G401.6 (cell line): ENCODE measurements around the gene ITSN1.
"Not testable (repeated sequence)": the region's sequence is repeated elsewhere in the genome, so short reads cannot be mapped to it uniquely, and the experiment has no call there.

Experiments used
- FAIRE-seq: peaks from 2 replicates; lab custom pipeline; 2012; peaks lifted over from hg19 to GRCh38; lab: Jason Lieb, UNC

ITSN1 gene

GRCh38 chr21:33682992-33683627 is 40.8 kb downstream of the ITSN1 start:
- FAIRE-seq, result peak; percentile 60

DNA sequence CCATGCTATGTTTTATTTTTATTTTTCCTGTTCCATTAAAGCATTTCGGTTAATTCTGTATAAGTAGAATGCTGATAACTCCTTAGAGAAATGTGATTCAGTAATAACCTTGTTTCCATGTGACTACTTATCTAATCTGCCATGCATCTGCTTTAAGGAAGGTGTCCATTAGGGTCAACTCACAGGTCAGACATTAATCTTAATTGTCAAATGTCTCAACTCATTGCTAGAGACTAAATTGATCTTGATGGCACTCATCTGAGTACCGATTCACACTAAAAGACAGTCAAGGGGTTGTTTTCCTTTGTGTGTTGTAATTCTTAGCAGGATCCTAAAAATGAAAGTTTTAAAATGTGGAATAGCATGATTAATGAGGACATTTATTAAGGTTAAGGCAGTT is 41.8 kb downstream of the ITSN1 start:
- peak; percentile 15 for FAIRE-seq

DNA sequence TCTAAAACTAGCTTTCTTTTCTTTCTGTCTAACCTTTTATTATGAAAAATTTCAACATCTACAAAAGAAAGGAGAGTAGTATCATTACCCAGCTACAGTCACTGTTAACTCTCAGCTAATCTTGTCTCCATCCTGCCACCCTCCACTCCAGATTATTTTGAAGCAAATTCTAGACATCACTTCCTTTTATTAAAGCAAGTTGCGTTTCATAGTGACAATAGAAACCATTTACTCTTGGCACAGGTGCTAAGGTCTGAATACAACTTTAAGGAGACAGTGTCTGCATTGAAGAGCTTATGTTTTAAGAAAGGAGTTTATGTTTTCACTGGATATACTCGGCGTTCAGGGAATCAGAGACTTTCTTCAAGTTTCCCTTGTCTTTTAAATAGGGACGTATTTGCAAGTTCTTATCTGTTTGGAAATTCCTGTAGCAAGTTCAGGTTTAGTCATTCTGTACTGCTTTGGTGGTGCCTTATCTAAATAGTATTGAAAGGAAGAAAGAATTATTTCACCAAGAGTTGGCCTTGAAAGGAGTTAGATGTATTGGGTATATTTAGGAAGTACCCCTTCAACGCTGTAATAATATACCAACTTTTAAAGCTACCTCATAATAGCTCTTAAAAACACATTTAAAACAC is 42.7 kb downstream of the ITSN1 start:
- FAIRE-seq, result peak; percentile 28

DNA sequence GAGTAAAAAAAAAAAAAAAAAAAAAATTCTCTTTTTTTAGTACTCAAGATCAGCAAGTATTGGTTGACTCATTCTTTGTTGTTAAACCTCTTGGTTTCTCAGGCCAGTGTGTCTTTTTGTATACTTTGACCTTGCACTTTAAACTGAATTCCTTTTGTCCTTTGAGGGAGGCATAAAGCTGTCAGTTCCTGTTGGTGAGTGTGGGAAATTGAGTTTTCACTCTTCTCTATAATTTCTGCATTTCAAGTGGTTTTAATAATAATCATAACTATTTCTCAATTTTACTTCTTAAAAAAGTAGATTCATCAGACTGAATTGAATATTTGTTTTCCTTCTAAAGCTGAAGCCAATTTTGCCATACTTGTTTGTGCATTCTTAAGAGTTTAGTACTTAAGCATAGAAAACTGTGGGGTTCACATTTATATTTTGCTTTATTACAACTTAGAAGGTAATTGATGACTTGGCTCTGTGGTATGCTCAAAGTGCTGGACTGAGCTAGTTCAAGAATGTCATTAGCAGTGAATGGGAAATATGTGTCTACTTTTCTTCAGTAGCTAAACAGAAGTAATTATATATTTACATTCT is 43.4 kb downstream of the ITSN1 start:
- peak; percentile 75 for FAIRE-seq

DNA sequence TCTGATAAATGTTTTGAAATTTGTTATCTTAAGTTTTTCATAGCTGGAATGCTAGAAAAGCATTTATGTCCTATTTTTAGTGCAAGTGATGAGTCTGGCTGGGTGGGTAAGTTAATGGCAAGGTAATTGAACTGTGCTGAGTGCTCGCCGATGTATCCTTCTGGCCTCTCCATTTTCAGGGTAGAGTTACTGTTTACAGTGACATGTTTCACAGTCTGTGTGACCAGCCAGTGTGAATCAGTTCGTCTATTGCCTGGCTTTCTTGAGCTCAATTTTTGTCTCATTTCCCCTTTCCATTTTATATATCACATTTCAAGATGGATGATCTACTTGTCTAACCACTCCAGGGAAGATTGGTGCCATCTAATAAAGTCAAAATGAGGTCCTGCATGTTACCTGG is 44.1 kb downstream of the ITSN1 start:
- FAIRE-seq, result no peak

GRCh38 chr21:33687634-33688033 is 45.3 kb downstream of the ITSN1 start:
- no peak for FAIRE-seq

DNA sequence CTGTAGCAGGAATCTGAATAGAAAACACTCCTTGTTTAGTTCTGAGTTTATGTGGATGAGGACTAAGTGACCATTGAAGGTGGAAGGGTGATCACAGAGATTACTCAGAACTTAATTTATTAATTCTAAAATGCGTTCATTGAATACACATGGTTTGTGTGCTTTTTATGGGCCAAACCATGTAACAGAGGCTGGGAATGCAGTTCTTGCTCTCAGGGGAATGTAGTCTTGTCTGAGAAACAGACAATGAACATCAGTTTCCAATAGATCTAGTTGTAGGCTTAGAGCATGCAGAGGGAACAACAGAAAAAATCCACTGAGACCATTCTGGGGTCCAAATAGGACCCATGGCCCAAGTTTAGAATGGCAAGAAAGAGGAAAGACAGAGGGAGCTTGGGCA is 46.1 kb downstream of the ITSN1 start:
- no peak for FAIRE-seq

- no peak for FAIRE-seq
Measured at GRCh38 chr21:33690874-33691273, 48.6 kb downstream of the ITSN1 start.

GRCh38 chr21:33691945-33692603 is 49.8 kb downstream of the ITSN1 start:
- FAIRE-seq, result peak; percentile 42

- FAIRE-seq, result no peak
Measured at GRCh38 chr21:33695813-33696212, 53.5 kb downstream of the ITSN1 start.

DNA sequence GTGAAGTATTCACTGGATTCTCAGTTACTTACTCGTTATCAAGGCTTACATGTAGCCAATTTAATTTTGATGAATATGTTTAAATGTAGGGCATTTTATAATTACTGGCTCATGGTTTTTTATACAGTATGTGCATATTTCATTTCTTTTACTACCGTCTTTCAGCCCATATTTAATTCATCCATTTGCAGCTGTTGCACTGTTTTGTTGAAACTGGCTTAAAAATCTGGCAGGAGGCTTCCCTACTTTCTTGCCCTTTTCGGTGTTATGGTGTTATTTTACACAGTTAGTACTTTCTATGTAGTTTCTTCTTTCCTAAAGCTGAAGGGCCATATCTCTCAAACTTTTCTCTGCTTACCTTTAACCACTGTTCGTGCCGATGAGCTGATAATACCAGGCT is 54.2 kb downstream of the ITSN1 start:
- FAIRE-seq, result no peak

- no peak for FAIRE-seq
Measured at GRCh38 chr21:33698087-33698860, 56.0 kb downstream of the ITSN1 start.

DNA sequence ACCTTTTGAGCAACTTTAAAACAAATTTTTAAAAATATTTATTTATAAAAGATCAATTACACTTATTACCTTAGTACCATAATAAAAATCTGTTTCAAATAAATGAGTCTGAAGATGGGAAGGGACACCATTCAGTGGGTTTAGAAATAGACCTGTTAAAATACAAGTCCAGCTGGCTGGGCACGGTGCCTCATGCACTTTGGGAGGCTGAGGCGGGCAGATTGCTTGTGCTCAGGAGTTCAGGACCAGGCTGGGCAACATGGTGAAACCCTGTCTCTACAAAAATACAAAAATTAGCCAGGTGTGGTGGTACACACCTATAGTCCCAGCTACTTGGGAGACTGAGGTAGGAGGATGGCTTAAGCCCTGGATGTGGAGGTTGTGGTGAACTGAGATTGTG is 57.0 kb downstream of the ITSN1 start:
- no peak for FAIRE-seq

DNA sequence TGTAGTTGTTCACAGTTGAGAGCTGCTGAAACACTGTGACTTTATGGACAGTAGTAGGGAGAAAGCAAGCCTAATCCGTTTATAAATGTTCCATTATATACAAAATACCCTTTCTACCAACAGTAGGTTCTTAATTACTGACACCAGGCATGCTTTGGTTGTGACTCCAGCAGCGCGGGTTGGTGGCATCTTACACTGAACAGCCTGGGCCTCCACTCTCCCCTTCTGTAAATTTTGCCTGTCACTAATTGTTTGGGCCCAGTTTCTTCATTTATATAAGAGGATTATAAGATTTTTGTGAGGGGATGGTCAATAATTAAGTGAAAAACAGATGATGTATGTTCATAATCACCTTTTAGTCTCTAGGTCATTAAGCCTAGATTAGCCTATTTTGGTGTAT is 58.2 kb downstream of the ITSN1 start:
- no peak for FAIRE-seq

GRCh38 chr21:33703750-33704606 is 61.7 kb downstream of the ITSN1 start:
- no peak for FAIRE-seq

DNA sequence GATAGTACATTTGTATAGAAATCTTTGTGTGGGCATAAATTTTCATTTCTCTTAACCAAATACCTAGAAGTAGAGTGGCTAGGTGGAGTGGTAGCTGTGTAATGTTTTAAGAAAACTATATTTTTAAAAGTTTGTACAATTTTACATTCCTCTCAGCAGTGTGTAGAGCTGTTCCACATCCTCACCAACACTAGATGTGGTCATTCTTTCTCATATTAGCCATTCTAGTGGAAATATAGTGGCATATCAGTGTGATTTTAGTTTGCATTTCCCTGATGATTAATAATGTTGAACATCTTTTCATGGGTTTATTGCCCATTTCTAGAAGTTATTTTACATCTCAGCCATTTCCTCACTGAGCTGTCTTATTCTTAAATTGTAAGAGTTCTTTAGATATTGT is 65.5 kb downstream of the ITSN1 start:
- no peak for FAIRE-seq

DNA sequence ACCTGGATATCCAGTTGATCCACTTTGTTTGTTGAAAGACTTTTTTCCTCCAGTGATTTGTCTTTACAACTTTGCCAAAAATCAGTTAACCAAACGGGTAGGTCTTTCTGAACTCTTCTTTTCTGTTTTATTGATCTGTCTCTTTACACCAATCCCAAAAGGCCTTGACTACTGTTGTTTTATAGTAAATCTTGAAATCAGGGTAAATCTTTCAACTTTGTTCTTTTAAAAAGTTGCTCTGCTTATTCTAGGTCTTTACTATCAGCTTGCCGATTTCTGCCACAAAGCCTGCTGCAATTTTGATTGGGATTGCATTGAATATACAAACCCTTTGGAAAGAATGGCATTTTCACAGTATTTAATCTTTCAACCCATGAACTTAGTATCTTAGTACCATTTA is 66.6 kb downstream of the ITSN1 start:
- FAIRE-seq, result no peak

DNA sequence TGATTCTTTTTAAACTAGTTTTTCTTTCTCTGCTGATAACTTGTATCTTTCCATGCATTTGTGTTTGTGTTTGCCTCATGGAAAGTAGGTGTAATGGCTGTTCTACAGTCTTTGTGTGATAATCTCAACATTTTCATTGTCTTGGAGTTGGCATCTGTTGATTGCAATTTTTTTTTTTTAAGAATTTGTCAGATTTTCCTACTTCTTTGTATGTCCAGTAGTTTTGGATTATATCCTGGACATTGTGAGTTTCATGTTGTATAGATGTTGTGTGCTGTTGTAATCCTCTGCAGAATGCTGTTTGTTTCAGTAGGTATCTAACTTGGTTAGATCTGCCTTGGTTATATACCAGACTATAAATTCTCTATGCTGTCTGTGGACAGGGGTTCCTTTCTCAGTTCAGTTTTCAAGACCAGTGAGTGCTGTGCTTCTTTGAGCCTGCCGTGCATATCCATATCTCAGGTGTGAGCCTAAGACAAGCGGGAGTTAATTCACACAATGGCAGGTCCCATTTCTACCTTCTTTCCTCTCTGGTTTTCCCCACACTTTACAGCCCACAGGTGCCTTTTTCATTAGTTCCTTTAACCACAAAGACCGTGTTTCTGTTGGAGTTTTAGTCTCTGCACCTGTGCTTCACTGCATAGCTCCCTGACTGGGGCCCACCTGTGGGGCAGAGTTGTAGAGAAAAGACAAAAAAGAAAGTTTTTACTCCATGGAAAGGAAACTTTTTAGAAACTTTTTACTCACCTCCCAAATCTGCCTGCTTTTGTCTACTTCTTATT is 69.9 kb downstream of the ITSN1 start:
- FAIRE-seq, result no peak

GRCh38 chr21:33721081-33721480 is 78.8 kb downstream of the ITSN1 start:
- FAIRE-seq, result no peak

DNA sequence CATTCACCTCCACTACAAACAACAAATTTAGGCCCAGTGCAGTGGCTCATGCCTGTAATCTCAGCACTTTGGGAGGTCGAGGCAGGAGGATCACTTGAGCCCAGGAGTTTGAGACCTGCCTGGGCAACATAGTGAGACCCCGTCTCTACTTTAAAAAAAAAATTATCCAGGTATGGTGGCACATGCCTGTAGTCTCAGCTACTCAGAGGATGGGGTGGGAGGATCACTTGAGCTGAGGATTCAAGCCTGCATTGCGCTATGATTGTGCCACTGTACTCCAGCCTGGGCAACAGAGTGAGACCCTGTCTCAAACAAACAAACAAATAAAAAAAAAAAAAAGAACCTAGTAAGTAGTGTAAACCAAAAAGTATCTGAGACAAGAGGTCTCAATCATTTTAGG is 86.8 kb downstream of the ITSN1 start:
- not testable (repeated sequence) for FAIRE-seq

- no peak for FAIRE-seq
Measured at GRCh38 chr21:33729641-33730040, 87.3 kb downstream of the ITSN1 start.
